ENCODE measurements around the gene EXPH5.

GRCh38 chr11:108535384-108535955 is 58.1 kb downstream of the EXPH5 start:
- TF ChIP-seq EZH2 (IDR thresholded peaks at IDR 0.05; ENCODE audit: insufficient read depth, poor library complexity, severe bottlenecking) (no peak), EZH2phosphoT487 (IDR thresholded peaks at IDR 0.05; ENCODE audit: insufficient read depth, low read depth) (no peak)
